HUES6 (cell line): ENCODE measurements around the gene PCNT.
A peak's percentile ranks its signal among the peaks of the same experiment; 100 is the strongest.
"Not testable (repeated sequence)": the region's sequence is repeated elsewhere in the genome, so short reads cannot be mapped to it uniquely, and the experiment has no call there.

Source experiments
- H3K27ac ChIP-seq: 2 replicates; pipeline ENCODE4 v1.7.0; 2013; ENCODE audit warnings: low read depth, mild to moderate bottlenecking, low read length, inconsistent platforms
- H3K27me3 ChIP-seq: 2 replicates; pipeline ENCODE4 v1.6.1; 2013; ENCODE audit warnings: low read length; ENCODE audit not compliant: control insufficient read depth, insufficient read depth
- H3K36me3 ChIP-seq: 2 replicates; pipeline ENCODE4 v1.6.1; 2013; ENCODE audit warnings: low read length; ENCODE audit not compliant: control insufficient read depth, insufficient read depth
- H3K4me1 ChIP-seq: 2 replicates; pipeline ENCODE4 v1.6.1; 2013; ENCODE audit warnings: low read length; ENCODE audit not compliant: control insufficient read depth, insufficient read depth
- H3K4me3 ChIP-seq: 2 replicates; pipeline ENCODE4 v1.5.1; 2013; ENCODE audit warnings: low read depth, low read length
- H3K9ac ChIP-seq: one replicate; pipeline ENCODE4 v1.6.1; 2013; ENCODE audit warnings: mild to moderate bottlenecking, low read length
- H3K9me3 ChIP-seq: 2 replicates; pipeline ENCODE4 v1.6.1; 2013; ENCODE audit warnings: low read depth, low read length; ENCODE audit not compliant: control insufficient read depth, insufficient read depth

Gene PCNT

GRCh38 chr21:46308431-46308830 lies 15.5 kb upstream of the PCNT start:
- Histone ChIP-seq H3K4me3 (no peak overlapping the region), H3K27ac (no peak overlapping the region), H3K36me3 (peaks cover 48% of the 10 kb centered on the region)

GRCh38 chr21:46310260-46310659 lies 13.7 kb upstream of the PCNT start:
- H3K27me3 ChIP-seq, H3K4me3 ChIP-seq, H3K27ac ChIP-seq, H3K4me1 ChIP-seq, H3K9ac ChIP-seq, H3K9me3 ChIP-seq: not testable (repeated sequence)
- H3K36me3 ChIP-seq = peaks cover 53% of the 10 kb centered on the region

More at GRCh38 chr21:46308431-46308830, 15.5 kb upstream of the PCNT start:
- Histone ChIP-seq H3K27me3 (no peaks in the 10 kb centered on the region), H3K9ac (no peak overlapping the region), H3K9me3 (no peaks in the 10 kb centered on the region), H3K4me1 (no peaks in the 10 kb centered on the region)

GRCh38 chr21:46311568-46311967 lies 12.4 kb upstream of the PCNT start:
- Histone ChIP-seq H3K27me3 (no peaks in the 10 kb centered on the region), H3K9me3 (no peaks in the 10 kb centered on the region), H3K9ac (no peak overlapping the region), H3K36me3 (peaks cover 60% of the 10 kb centered on the region), H3K4me3 (no peak overlapping the region), H3K4me1 (no peaks in the 10 kb centered on the region), H3K27ac (no peak overlapping the region)

- H3K9ac ChIP-seq = no peak overlapping the region
- no peak overlapping the region for H3K27ac ChIP-seq
- H3K27me3 ChIP-seq = no peaks in the 10 kb centered on the region
- H3K4me1 ChIP-seq = peaks cover 6% of the 10 kb centered on the region
- H3K9me3 ChIP-seq = no peaks in the 10 kb centered on the region
- no peak overlapping the region for H3K4me3 ChIP-seq
- H3K36me3 ChIP-seq = peaks cover 50% of the 10 kb centered on the region
These were observed 11.0 kb upstream of the PCNT start for GRCh38 chr21:46312949-46313348.

GRCh38 chr21:46314441-46315020 lies 9.4 kb upstream of the PCNT start:
- Histone ChIP-seq H3K9me3 (no peaks in the 10 kb centered on the region), H3K27me3 (no peaks in the 10 kb centered on the region), H3K9ac (no peak overlapping the region), H3K4me3 (no peak overlapping the region), H3K27ac (no peak overlapping the region), H3K4me1 (peaks cover 20% of the 10 kb centered on the region), H3K36me3 (peaks cover 43% of the 10 kb centered on the region)

- Histone ChIP-seq H3K36me3 (peaks cover 37% of the 10 kb centered on the region), H3K9ac (no peak overlapping the region), H3K4me1 (peaks cover 32% of the 10 kb centered on the region), H3K27me3 (no peaks in the 10 kb centered on the region), H3K27ac (no peak overlapping the region), H3K9me3 (no peaks in the 10 kb centered on the region), H3K4me3 (no peak overlapping the region)
These were observed 7.1 kb upstream of the PCNT start for GRCh38 chr21:46316708-46317324.

GRCh38 chr21:46317710-46318463 lies 6.1 kb upstream of the PCNT start:
- Histone ChIP-seq H3K27ac (no peak overlapping the region), H3K36me3 (peaks cover 38% of the 10 kb centered on the region), H3K9me3 (no peaks in the 10 kb centered on the region), H3K4me1 (peaks cover 39% of the 10 kb centered on the region), H3K4me3 (peak overlapping the region; percentile 32), H3K27me3 (no peaks in the 10 kb centered on the region), H3K9ac (no peak overlapping the region)

GRCh38 chr21:46318464-46318845 lies 5.5 kb upstream of the PCNT start:
- Histone ChIP-seq H3K36me3 (peaks cover 32% of the 10 kb centered on the region), H3K9me3 (no peaks in the 10 kb centered on the region), H3K27me3 (no peaks in the 10 kb centered on the region), H3K4me1 (peaks cover 39% of the 10 kb centered on the region), H3K27ac (no peak overlapping the region), H3K4me3 (peak overlapping the region; percentile 32), H3K9ac (no peak overlapping the region)

- H3K4me1 ChIP-seq = peaks cover 39% of the 10 kb centered on the region
- no peak overlapping the region for H3K9ac ChIP-seq
- H3K27me3 ChIP-seq = no peaks in the 10 kb centered on the region
- peaks cover 27% of the 10 kb centered on the region for H3K36me3 ChIP-seq
- H3K9me3 ChIP-seq = no peaks in the 10 kb centered on the region
- no peak overlapping the region for H3K4me3 ChIP-seq
- no peak overlapping the region for H3K27ac ChIP-seq
These were observed 4.8 kb upstream of the PCNT start for GRCh38 chr21:46319186-46319585.

GRCh38 chr21:46320331-46320801 lies 3.6 kb upstream of the PCNT start:
- Histone ChIP-seq H3K4me3 (no peak overlapping the region), H3K9ac (no peak overlapping the region), H3K9me3 (no peaks in the 10 kb centered on the region), H3K4me1 (peaks cover 40% of the 10 kb centered on the region), H3K27ac (no peak overlapping the region), H3K27me3 (no peaks in the 10 kb centered on the region), H3K36me3 (peaks cover 16% of the 10 kb centered on the region)
